Endothelial cell of umbilical vein (primary cell): Measurements from ENCODE around the gene OR2T4. TPM values are rescaled to one million over a fixed set of nuclear protein-coding genes. Genes with fewer than 3 reads are reported as not detected.

ENCODE experiments used
- BruUV-seq: library from RNA; stranded (reverse); fragments of 400-500 nt; replicated peaks from 2 replicates; lab custom pipeline; 2021; lab: Mats Ljungman, UMichigan
- CTCF ChIA-PET: fragments of 300-600, 350-600 bp; sonication (Branson Sonifier 250); formaldehyde crosslinking; loops from one replicate; lab custom pipeline; 2021; ENCODE audit warnings: antibody characterized with exemption, inconsistent platforms; lab: Charles Lee
- POLR2A ChIA-PET: fragments of 300-600, 350-600 bp; sonication (Branson Sonifier 250); formaldehyde crosslinking; loops from one replicate; lab custom pipeline; 2021; ENCODE audit warnings: antibody characterized with exemption, inconsistent platforms; lab: Charles Lee
- DNase-seq: peaks from one replicate; pipeline ENCODE4 v3.0.0-alpha.2; 2011; ENCODE audit warnings: low read depth, low spot score
- FAIRE-seq: peaks from 2 replicates; lab custom pipeline; 2011; peaks lifted over from hg19 to GRCh38; lab: Jason Lieb, UNC
- H2AFZ ChIP-seq: 2 replicates; pipeline ENCODE4 v1.6.0; 2012; ENCODE audit warnings: low read depth, low read length, control low read depth, inconsistent platforms
- H3K27ac ChIP-seq: 2 replicates; pipeline ENCODE4 v1.5.1; 2011; ENCODE audit warnings: low read depth, mild to moderate bottlenecking, control low read depth, low read length, moderate library complexity; ENCODE audit not compliant: insufficient read depth
- H3K27me3 ChIP-seq, 2 experiments: 2 replicates each; pipeline versions ENCODE4 v1.6.0 to v1.6.1; 2011; ENCODE audit warnings: low read length in 2 of 2, mixed read lengths in 1 of 2; ENCODE audit not compliant: control insufficient read depth in 2 of 2, insufficient read depth in 2 of 2
- H3K36me3 ChIP-seq, 2 experiments: 2 replicates in 1 of 2; 3 replicates in 1 of 2; pipeline ENCODE4 v1.5.1; 2011; ENCODE audit warnings: low read length in 2 of 2, mild to moderate bottlenecking in 1 of 2, moderate library complexity in 1 of 2; ENCODE audit not compliant: control insufficient read depth in 2 of 2, insufficient read depth in 2 of 2; ENCODE audit errors: extremely low read depth in 1 of 2
- H3K4me1 ChIP-seq: 3 replicates; pipeline ENCODE4 v1.5.1; 2011; ENCODE audit warnings: mild to moderate bottlenecking, low read length; ENCODE audit not compliant: control insufficient read depth, insufficient read depth; ENCODE audit errors: extremely low read depth
- H3K4me2 ChIP-seq: 2 replicates; pipeline ENCODE4 v1.6.1; 2011; ENCODE audit warnings: low read length, control low read depth, mixed read lengths; ENCODE audit not compliant: insufficient read depth
- H3K4me3 ChIP-seq, 3 experiments: fragments of 200-600 bp in 1 of 3; sonication (generic), shearing (Covaris generic) in 1 of 3; replicated peaks in 1 of 3; 2 replicates each; pipeline ENCODE4 v1.5.1; 2011 to 2016; ENCODE audit warnings: control low read depth in 3 of 3, low read length in 3 of 3, mild to moderate bottlenecking in 2 of 3, inconsistent platforms in 1 of 3, low read depth in 1 of 3, moderate library complexity in 1 of 3; ENCODE audit not compliant: insufficient read depth in 1 of 3
- H3K79me2 ChIP-seq: 2 replicates; pipeline ENCODE4 v1.6.0; 2012; ENCODE audit warnings: low read length, inconsistent platforms; ENCODE audit not compliant: control insufficient read depth, insufficient read depth
- H3K9ac ChIP-seq: replicated peaks from 2 replicates; pipeline ENCODE3; 2011; ENCODE audit warnings: low read length, control low read depth; ENCODE audit not compliant: insufficient read depth; ENCODE audit errors: extremely low read depth
- H3K9me1 ChIP-seq: replicated peaks from 3 replicates; pipeline ENCODE4 v1.6.0; 2011; ENCODE audit warnings: mild to moderate bottlenecking, low read length; ENCODE audit not compliant: control insufficient read depth, insufficient read depth; ENCODE audit errors: extremely low read depth
- H3K9me3 ChIP-seq: replicated peaks from 2 replicates; pipeline ENCODE4 v1.5.1; 2012; ENCODE audit warnings: low read length, inconsistent platforms; ENCODE audit not compliant: control insufficient read depth, insufficient read depth
- H4K20me1 ChIP-seq: replicated peaks from 2 replicates; pipeline ENCODE3; 2011; ENCODE audit warnings: mild to moderate bottlenecking, low read length; ENCODE audit not compliant: control insufficient read depth, insufficient read depth; ENCODE audit errors: extremely low read depth
- EZH2 ChIP-seq: IDR thresholded peaks from 2 replicates; pipeline ENCODE4 v1.6.1; 2012; ENCODE audit warnings: borderline replicate concordance, low read depth, mild to moderate bottlenecking, moderate library complexity, low read length, inconsistent platforms; ENCODE audit not compliant: severe bottlenecking
- FOS ChIP-seq: IDR thresholded peaks from 2 replicates; pipeline ENCODE4 v1.6.1; 2011; ENCODE audit warnings: mild to moderate bottlenecking, low read length, moderate library complexity, borderline replicate concordance; ENCODE audit not compliant: insufficient read depth
- GATA2 ChIP-seq: IDR thresholded peaks from 2 replicates; pipeline ENCODE4 v1.7.0; 2011; ENCODE audit warnings: low read depth, mild to moderate bottlenecking, moderate library complexity, mixed read lengths, low read length; ENCODE audit not compliant: insufficient read length, insufficient read depth
- JUN ChIP-seq: IDR thresholded peaks from 2 replicates; pipeline ENCODE4 v1.6.1; 2011; ENCODE audit warnings: borderline replicate concordance, low read depth; ENCODE audit not compliant: insufficient read length, insufficient read depth
- MYC ChIP-seq: IDR thresholded peaks from one replicate; pipeline ENCODE4 v1.6.1; 2011; ENCODE audit warnings: mild to moderate bottlenecking, low read depth, low read length
- POLR2A ChIP-seq: IDR thresholded peaks from 2 replicates; pipeline ENCODE4 v1.6.1; 2012; ENCODE audit warnings: low read depth, mild to moderate bottlenecking, control low read depth, low read length
- POLR2AphosphoS5 ChIP-seq: IDR thresholded peaks from 2 replicates; pipeline ENCODE4 v1.6.1; 2012; ENCODE audit warnings: low read depth, mild to moderate bottlenecking, control low read depth, low read length, moderate library complexity; ENCODE audit not compliant: insufficient read depth
- dilution Hi-C: fragments of 300-500 bp; cut with MboI; formaldehyde crosslinking; loops from one replicate; pipeline ENCODE4 v1.15.0; 2019; ENCODE audit warnings: low sequenced_read_pairs; ENCODE audit not compliant: extremely low pct_ligation_motif_present
- intact Hi-C: fragments of 100-400 bp; cut with micrococcal nuclease; formaldehyde crosslinking; loops from one replicate; pipeline ENCODE4 v1.10.0; 2022
- polyA plus RNA-seq, 4 experiments: library from polyadenylated mRNA; depleted of rRNA in 3 of 4; stranded (reverse) in 3 of 4; unstranded in 1 of 4; fragments of >200 nt; gene quantifications; 2 replicates each; pipeline versions ENCODE4 v1.2.1 to v1.2.3, GENCODE V29; 2011 to 2012; ENCODE audit warnings: missing spikeins in 1 of 4
- total RNA-seq: library from RNA; stranded (reverse); gene quantifications from 2 replicates; pipeline ENCODE4 v1.2.3, GENCODE V29; 2021
- TF ChIP-seq, protein P1 (sequence below): IDR thresholded peaks from 2 replicates; pipeline ENCODE4 v1.6.1; 2011; ENCODE audit not compliant: insufficient read depth, insufficient read length
- TF ChIP-seq, protein P2 (sequence below), 2 donors: IDR thresholded peaks; 1 replicate in 1 of 2; 2 replicates in 1 of 2; pipeline ENCODE4 v1.5.1; 2011; ENCODE audit warnings: low read length in 2 of 2, mild to moderate bottlenecking in 2 of 2, moderate library complexity in 2 of 2, control low read depth in 1 of 2, inconsistent platforms in 1 of 2, low read depth in 1 of 2; ENCODE audit not compliant: insufficient read depth in 1 of 2; ENCODE audit errors: extremely low read depth in 1 of 2

The OR2T4 gene
- total and polyA plus RNA-seq, 2 donors (not counting 3 experiments of a cell fraction or from before 2014, with no cell fraction given), result not detected

DNA sequence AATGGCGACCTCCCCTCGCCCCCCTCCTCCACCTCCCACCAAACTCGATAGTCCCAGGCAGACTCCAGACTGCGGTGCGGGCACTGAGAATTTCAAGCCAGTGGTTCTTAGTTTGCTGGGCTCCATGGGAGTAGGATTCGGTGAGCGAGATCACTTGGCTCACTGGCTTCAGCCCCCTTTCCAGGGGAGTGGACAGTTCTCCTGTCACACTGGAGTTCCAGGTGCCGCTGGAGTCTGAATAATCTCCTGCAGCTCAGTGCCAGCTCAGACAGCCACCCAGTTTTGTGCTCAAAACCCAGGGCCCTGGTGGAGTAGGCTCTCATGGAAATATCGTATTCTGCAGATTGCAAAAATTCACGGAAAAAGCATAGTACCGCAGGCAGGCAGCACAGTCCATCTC lies 44.7 kb upstream of the OR2T4 start:
- Histone ChIP-seq H3K4me3 (no peak overlapping the region), H3K4me2 (no peak overlapping the region), H3K9me1 (no peaks in the 10 kb centered on the region), H3K27ac (no peak overlapping the region), H3K4me1 (no peaks in the 10 kb centered on the region), H3K36me3 (no peaks in the 10 kb centered on the region), H2AFZ (no peak overlapping the region), H3K79me2 (no peaks in the 10 kb centered on the region), H4K20me1 (no peaks in the 10 kb centered on the region), H3K27me3 (no peaks in the 10 kb centered on the region), H3K9me3 (no peaks in the 10 kb centered on the region), H3K9ac (no peak overlapping the region)
- no TSS peak for BruUV-seq
- dilution Hi-C loops, result no loop called here
- TF ChIP-seq MYC, result no peak
- no peak for TF ChIP-seq POLR2A
- TF ChIP-seq, protein P1, sequence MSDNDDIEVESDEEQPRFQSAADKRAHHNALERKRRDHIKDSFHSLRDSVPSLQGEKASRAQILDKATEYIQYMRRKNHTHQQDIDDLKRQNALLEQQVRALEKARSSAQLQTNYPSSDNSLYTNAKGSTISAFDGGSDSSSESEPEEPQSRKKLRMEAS, result no peak
- TF ChIP-seq GATA2, result no peak
- TF ChIP-seq JUN, result no peak
- TF ChIP-seq, protein P2, sequence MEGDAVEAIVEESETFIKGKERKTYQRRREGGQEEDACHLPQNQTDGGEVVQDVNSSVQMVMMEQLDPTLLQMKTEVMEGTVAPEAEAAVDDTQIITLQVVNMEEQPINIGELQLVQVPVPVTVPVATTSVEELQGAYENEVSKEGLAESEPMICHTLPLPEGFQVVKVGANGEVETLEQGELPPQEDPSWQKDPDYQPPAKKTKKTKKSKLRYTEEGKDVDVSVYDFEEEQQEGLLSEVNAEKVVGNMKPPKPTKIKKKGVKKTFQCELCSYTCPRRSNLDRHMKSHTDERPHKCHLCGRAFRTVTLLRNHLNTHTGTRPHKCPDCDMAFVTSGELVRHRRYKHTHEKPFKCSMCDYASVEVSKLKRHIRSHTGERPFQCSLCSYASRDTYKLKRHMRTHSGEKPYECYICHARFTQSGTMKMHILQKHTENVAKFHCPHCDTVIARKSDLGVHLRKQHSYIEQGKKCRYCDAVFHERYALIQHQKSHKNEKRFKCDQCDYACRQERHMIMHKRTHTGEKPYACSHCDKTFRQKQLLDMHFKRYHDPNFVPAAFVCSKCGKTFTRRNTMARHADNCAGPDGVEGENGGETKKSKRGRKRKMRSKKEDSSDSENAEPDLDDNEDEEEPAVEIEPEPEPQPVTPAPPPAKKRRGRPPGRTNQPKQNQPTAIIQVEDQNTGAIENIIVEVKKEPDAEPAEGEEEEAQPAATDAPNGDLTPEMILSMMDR (IDR thresholded peaks at IDR 0.05; ENCODE audit: extremely low read depth in 1 of 2, insufficient read depth in 1 of 2, low read depth in 1 of 2, low read length in 2 of 2), result no peak
- no peak for TF ChIP-seq FOS
- TF ChIP-seq POLR2AphosphoS5, result no peak
- TF ChIP-seq EZH2, result no peak
- FAIRE-seq (no peak), DNase-seq (no peak)
- ChIA-PET CTCF (no interaction called here), POLR2A (no interaction called here)
- intact Hi-C loops, result no loop called here
